Brain microvascular endothelial cell (primary cell): ENCODE data around the gene GSDME.

Experiments
- DNase-seq: peaks from one replicate; pipeline ENCODE4 v3.0.0-alpha.2; 2020
- H3K27ac ChIP-seq: fragments of 250-450 bp; sonication (Bioruptor Pico); 2 replicates; pipeline ENCODE4 v1.5.1; 2020; ENCODE audit warnings: mild to moderate bottlenecking, moderate library complexity
- H3K27me3 ChIP-seq: fragments of 250-450 bp; sonication (Bioruptor Pico); replicated peaks from 2 replicates; pipeline ENCODE4 v1.5.1; 2020; ENCODE audit warnings: mild to moderate bottlenecking
- H3K36me3 ChIP-seq: fragments of 250-450 bp; sonication (Bioruptor Pico); replicated peaks from 2 replicates; pipeline ENCODE4 v1.5.1; 2020; ENCODE audit warnings: mild to moderate bottlenecking
- H3K4me3 ChIP-seq: 2 replicates; pipeline ENCODE4 v1.5.1; 2011; ENCODE audit warnings: low read depth, mild to moderate bottlenecking, control low read depth, low read length, moderate library complexity
- in situ Hi-C: cut with HindIII; loops from 2 replicates; pipeline ENCODE4 v1.10.0; 2017; ENCODE audit warnings: low sequenced_read_pairs, low pct_ligation_motif_present
- TF ChIP-seq, protein P1 (sequence below): IDR thresholded peaks from 2 replicates; pipeline ENCODE4 v1.5.1; 2011; ENCODE audit warnings: low read depth, mild to moderate bottlenecking, moderate library complexity, low read length, control low read depth, inconsistent platforms; ENCODE audit errors: missing control alignments

Gene GSDME

GRCh38 chr7:24713039-24713793, 44.0 kb downstream of the GSDME start:
- Histone ChIP-seq H3K36me3 (no peaks in the 10 kb centered on the region), H3K27me3 (no peaks in the 10 kb centered on the region), H3K27ac (no peak overlapping the region), H3K4me3 (no peak overlapping the region)
- no peak for DNase-seq
- TF ChIP-seq, protein P1, sequence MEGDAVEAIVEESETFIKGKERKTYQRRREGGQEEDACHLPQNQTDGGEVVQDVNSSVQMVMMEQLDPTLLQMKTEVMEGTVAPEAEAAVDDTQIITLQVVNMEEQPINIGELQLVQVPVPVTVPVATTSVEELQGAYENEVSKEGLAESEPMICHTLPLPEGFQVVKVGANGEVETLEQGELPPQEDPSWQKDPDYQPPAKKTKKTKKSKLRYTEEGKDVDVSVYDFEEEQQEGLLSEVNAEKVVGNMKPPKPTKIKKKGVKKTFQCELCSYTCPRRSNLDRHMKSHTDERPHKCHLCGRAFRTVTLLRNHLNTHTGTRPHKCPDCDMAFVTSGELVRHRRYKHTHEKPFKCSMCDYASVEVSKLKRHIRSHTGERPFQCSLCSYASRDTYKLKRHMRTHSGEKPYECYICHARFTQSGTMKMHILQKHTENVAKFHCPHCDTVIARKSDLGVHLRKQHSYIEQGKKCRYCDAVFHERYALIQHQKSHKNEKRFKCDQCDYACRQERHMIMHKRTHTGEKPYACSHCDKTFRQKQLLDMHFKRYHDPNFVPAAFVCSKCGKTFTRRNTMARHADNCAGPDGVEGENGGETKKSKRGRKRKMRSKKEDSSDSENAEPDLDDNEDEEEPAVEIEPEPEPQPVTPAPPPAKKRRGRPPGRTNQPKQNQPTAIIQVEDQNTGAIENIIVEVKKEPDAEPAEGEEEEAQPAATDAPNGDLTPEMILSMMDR: no peak
- in situ Hi-C loops: no loop called here

GRCh38 chr7:24709585-24710360, 47.5 kb downstream of the GSDME start:
- Histone ChIP-seq H3K27ac (no peak overlapping the region), H3K36me3 (no peaks in the 10 kb centered on the region), H3K27me3 (no peaks in the 10 kb centered on the region), H3K4me3 (no peak overlapping the region)
- in situ Hi-C loops: no loop called here
- no peak for DNase-seq
- TF ChIP-seq, protein P1: no peak

GRCh38 chr7:24709051-24709450, 48.2 kb downstream of the GSDME start:
- DNase-seq: no peak
- Histone ChIP-seq H3K27me3 (no peaks in the 10 kb centered on the region), H3K4me3 (no peak overlapping the region), H3K27ac (no peak overlapping the region), H3K36me3 (no peaks in the 10 kb centered on the region)
- in situ Hi-C loops: no loop called here
- TF ChIP-seq, protein P1: no peak

GRCh38 chr7:24707988-24708615, 49.2 kb downstream of the GSDME start:
- no peak overlapping the region for H3K27ac ChIP-seq
- H3K36me3 ChIP-seq: no peaks in the 10 kb centered on the region
- no peaks in the 10 kb centered on the region for H3K27me3 ChIP-seq
- no peak overlapping the region for H3K4me3 ChIP-seq
- TF ChIP-seq, protein P1: no peak
- no peak for DNase-seq
- in situ Hi-C loops: no loop called here

DNA sequence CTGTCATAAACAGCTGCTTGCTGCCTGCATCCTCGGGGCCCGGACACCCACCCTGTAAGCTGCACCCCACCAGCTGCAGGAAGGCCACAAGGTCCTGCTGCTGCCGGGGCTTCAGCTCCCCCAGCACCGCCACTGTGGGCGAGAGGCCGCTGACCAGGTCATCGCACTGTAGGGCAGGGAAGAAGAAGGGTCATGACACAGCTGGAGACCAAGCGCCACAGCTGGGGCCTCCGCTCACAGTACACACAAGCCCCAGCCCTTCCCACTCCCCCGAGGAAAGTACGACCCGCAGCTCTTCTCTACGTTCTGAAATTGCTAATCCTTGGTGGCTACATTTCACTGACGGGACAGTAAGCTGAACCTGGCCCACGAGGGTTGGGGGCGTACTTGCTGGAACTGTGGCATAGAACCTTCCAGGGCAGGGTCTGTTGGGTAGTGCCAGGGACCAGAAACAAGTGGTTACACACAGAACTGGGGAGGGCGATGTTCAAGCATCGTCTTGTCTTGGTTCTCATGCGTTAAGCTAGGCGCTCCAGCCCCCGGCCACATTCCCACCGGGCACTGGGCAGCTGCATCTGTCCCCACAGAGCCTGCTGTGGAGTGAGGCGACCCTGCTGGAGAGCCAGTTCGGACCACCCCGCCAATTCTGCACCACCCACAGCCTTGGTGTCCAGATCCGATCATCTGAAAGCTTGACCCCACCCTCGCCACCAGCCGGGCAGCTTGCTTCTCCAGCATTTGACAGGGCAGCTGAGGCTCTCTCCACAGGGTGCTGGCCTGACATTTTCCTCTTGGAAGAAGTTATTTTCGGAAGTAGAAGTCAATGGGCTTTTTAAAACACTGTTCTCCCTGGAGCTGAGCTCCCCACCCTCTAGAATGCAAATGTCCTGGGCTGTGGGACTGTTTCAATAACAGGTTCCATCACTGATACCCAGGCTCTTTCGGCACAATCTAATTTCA, 50.8 kb downstream of the GSDME start:
- in situ Hi-C loops: no loop called here
- H3K36me3 ChIP-seq: no peaks in the 10 kb centered on the region
- TF ChIP-seq, protein P1: no peak
- H3K27me3 ChIP-seq: no peaks in the 10 kb centered on the region
- no peak for DNase-seq
- no peak overlapping the region for H3K4me3 ChIP-seq
- H3K27ac ChIP-seq: no peak overlapping the region
